ENCODE data around the gene SYT10. TPM values are rescaled to one million over a fixed set of nuclear protein-coding genes. Genes with fewer than 3 reads are reported as not detected.
A peak's percentile ranks its signal among the peaks of the same experiment; 100 is the strongest.

Gene SYT10, protein sequence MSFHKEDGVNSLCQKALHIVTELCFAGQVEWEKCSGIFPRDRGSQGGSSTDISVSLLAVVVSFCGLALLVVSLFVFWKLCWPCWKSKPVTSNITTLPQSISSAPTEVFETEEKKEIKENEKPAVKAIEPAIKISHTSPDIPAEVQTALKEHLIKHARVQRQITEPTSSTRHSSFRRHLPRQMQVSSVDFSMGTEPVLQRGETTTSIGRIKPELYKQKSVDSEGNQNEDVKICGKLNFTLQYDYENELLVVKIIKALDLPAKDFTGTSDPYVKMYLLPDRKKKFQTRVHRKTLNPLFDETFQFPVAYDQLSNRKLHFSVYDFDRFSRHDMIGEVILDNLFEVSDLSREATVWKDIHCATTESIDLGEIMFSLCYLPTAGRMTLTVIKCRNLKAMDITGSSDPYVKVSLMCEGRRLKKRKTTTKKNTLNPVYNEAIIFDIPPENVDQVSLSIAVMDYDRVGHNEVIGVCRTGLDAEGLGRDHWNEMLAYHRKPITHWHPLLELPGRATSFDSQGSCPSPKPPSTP
- not detected for total RNA-seq

DNA sequence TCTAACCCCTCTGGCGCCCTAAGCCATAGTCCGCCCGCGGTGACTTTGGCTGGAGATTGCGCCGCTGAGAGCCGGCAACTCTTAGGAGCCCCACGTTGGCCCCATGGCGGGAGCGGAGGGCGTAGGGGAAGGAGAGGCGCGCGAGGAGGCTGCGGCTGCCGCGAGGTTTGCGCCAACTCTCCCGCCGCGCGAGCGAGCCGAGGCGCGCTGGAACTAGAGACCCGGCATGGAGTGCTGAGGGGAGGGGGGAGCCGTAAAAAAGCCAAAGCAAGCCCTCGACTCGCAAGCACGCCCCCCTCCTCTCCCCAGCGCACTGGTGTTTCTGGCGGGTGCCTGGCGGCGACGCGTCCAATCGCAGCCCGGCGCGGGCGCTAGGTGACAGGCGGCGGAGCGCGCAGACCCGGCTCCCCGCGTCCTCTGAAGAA lies at the start of gene SYT10:
SYT10 (minus strand) TSS at position 233 of the 425 bp plus-strand sequence. CDS start 297 bp downstream, outside the sequence.
- H3K36me3 ChIP-seq: no peaks in the 10 kb centered on the region
- H3K27ac ChIP-seq: no peak within 1 kb of the TSS
- no peaks in the 10 kb centered on the region for H3K9me3 ChIP-seq
- no peaks in the 10 kb centered on the region for H3K4me1 ChIP-seq
- H3K27me3 ChIP-seq: peaks cover 0 to 31% of the 10 kb centered on the region in 2 donors
- intact Hi-C loops (cut with DNase I; ENCODE audit: low total_unique reads): no loop called here
- H3K4me3 ChIP-seq: peak within 1 kb of the TSS; percentile 49 to 71 (median 56)
- no peak for DNase-seq (ENCODE audit: low spot score in 2 of 2)
- TF ChIP-seq POLR2AphosphoS5 (IDR thresholded peaks at IDR 0.05): no peak
- TF ChIP-seq POLR2A (IDR thresholded peaks at IDR 0.05): no peak
- TF ChIP-seq, protein P1, sequence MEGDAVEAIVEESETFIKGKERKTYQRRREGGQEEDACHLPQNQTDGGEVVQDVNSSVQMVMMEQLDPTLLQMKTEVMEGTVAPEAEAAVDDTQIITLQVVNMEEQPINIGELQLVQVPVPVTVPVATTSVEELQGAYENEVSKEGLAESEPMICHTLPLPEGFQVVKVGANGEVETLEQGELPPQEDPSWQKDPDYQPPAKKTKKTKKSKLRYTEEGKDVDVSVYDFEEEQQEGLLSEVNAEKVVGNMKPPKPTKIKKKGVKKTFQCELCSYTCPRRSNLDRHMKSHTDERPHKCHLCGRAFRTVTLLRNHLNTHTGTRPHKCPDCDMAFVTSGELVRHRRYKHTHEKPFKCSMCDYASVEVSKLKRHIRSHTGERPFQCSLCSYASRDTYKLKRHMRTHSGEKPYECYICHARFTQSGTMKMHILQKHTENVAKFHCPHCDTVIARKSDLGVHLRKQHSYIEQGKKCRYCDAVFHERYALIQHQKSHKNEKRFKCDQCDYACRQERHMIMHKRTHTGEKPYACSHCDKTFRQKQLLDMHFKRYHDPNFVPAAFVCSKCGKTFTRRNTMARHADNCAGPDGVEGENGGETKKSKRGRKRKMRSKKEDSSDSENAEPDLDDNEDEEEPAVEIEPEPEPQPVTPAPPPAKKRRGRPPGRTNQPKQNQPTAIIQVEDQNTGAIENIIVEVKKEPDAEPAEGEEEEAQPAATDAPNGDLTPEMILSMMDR (IDR thresholded peaks at IDR 0.05): no peak

DNA sequence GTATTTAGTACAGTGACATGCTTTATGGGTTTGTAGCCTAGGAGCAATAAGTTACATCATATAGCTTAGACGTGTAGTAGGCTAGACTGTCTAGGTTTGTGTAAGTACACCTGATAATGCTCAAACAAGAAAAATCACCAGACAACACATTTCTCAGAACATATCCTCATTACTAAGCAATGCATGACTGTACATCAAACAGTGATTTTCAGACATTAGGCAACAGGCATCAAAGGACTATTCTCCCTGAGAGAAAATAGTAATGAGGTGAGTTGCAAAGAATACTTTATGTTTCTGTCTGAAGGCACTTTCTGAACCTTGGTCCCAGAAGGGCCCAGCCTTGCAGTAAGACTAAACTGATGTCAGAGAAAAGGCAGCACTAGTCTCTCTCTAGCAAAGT lies 48.4 kb upstream of the SYT10 start:
- Histone ChIP-seq H3K36me3 (no peaks in the 10 kb centered on the region), H3K27me3 (no peaks in the 10 kb centered on the region), H3K4me3 (no peak overlapping the region), H3K9me3 (peaks cover 3 to 10% of the 10 kb centered on the region in 2 donors), H3K4me1 (no peaks in the 10 kb centered on the region), H3K27ac (no peak overlapping the region)
- TF ChIP-seq, protein P1 (IDR thresholded peaks at IDR 0.05): no peak
- TF ChIP-seq POLR2AphosphoS5 (IDR thresholded peaks at IDR 0.05) (no peak), POLR2A (IDR thresholded peaks at IDR 0.05) (no peak)
- intact Hi-C loops (cut with DNase I; ENCODE audit: low total_unique reads): no loop called here
- no peak for DNase-seq (ENCODE audit: low spot score in 2 of 2)

DNA sequence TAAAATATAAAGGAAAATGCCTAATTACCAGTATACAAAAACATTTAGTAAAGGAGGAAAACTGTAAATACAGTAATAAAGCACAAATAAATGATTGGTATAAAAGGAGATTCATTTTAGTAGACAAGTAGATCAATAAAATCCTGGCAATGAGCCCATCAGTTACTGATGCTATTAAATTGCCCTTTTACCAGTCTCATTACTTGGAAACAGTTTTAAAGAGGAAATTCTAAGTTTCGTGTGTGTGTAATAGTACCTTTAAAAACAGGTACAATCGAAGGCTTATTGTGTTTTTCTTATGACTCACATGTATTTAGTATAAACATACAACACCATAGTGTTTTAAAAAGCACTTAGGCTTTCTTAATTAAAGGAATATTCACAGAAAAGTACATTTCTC lies 46.4 kb upstream of the SYT10 start:
- Histone ChIP-seq H3K4me1 (no peaks in the 10 kb centered on the region), H3K27ac (no peak overlapping the region), H3K36me3 (no peaks in the 10 kb centered on the region), H3K4me3 (no peak overlapping the region), H3K27me3 (no peaks in the 10 kb centered on the region), H3K9me3 (no peaks in the 10 kb centered on the region)
- TF ChIP-seq POLR2AphosphoS5 (IDR thresholded peaks at IDR 0.05) (no peak), POLR2A (IDR thresholded peaks at IDR 0.05) (no peak)
- TF ChIP-seq, protein P1 (IDR thresholded peaks at IDR 0.05): no peak
- intact Hi-C loops (cut with DNase I; ENCODE audit: low total_unique reads): no loop called here
- no peak for DNase-seq (ENCODE audit: low spot score in 2 of 2)

DNA sequence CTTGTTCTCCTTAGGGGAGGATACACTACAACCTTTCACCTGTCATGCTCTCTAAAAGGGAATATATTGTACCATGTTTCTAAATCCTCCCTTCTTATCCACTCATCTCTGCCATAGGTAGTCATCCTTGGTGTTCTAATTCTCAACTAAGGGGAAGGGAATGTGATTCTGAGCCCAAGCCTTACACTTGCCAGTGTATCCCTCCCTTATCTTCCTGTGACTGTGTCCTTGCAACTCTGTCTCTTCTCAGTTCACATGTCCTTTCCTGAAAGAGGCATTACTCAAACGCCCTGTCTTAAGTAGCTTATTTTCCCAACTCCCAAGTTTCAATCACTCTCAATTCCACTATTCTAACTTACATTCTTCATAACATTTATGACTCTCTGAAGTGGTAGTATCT lies 44.5 kb upstream of the SYT10 start:
- intact Hi-C loops (cut with DNase I; ENCODE audit: low total_unique reads): no loop called here
- H3K4me1 ChIP-seq: no peaks in the 10 kb centered on the region

More for the DNA sequence above, 44.5 kb upstream of the SYT10 start:
- H3K27me3 ChIP-seq: no peaks in the 10 kb centered on the region
- H3K9me3 ChIP-seq: no peaks in the 10 kb centered on the region
- DNase-seq (ENCODE audit: low spot score in 2 of 2): no peak
- TF ChIP-seq POLR2AphosphoS5 (IDR thresholded peaks at IDR 0.05) (no peak), POLR2A (IDR thresholded peaks at IDR 0.05) (no peak)
- TF ChIP-seq, protein P1 (IDR thresholded peaks at IDR 0.05): no peak
- no peak overlapping the region for H3K27ac ChIP-seq
- H3K36me3 ChIP-seq: no peaks in the 10 kb centered on the region
- no peak overlapping the region for H3K4me3 ChIP-seq
